Measurements from ENCODE around the gene CCL25. TPM values are rescaled to one million over a fixed set of nuclear protein-coding genes. Genes with fewer than 3 reads are reported as not detected.

The CCL25 gene
- total and polyA plus RNA-seq, 2 experiments from 2014 or later = 0.52 to 0.73 TPM

DNA sequence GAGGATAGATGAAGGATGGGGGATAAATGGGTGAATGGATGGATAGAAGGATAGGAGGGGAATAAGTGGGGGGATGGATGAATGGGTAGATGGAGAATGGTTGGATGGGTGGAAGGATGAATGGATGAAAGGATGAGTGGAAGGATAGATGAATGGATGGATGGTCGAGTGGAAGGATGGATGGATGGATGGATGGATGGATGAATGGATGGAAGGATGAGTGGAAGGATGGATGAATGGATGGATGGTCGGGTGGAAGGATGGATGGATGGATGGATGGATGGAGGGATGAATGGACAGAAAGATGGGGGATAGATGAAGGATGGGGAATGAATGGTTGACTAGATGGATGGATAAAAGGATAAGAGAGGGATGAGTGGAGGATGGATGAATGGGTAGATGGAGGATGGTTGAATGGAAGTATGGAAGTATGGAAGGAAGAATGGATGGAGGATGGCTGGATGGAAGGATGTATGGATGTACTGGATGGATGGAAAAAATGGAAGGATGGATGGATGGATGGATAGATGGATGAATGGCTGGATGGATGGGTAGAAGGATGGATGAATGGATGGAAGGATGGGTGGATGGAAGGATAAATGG lies 54.8 kb downstream of the CCL25 start:
- no peak for TF ChIP-seq EZH2phosphoT487 (IDR thresholded peaks at IDR 0.05; ENCODE audit: unreplicated experiment)
- no peak for TF ChIP-seq EZH2 (IDR thresholded peaks at IDR 0.05; ENCODE audit: low read depth, unreplicated experiment)
- TF ChIP-seq CREB1 (CRISPR knock-in tag; IDR thresholded peaks at IDR 0.05; ENCODE audit: low read depth) = no peak
- TF ChIP-seq, protein P1, sequence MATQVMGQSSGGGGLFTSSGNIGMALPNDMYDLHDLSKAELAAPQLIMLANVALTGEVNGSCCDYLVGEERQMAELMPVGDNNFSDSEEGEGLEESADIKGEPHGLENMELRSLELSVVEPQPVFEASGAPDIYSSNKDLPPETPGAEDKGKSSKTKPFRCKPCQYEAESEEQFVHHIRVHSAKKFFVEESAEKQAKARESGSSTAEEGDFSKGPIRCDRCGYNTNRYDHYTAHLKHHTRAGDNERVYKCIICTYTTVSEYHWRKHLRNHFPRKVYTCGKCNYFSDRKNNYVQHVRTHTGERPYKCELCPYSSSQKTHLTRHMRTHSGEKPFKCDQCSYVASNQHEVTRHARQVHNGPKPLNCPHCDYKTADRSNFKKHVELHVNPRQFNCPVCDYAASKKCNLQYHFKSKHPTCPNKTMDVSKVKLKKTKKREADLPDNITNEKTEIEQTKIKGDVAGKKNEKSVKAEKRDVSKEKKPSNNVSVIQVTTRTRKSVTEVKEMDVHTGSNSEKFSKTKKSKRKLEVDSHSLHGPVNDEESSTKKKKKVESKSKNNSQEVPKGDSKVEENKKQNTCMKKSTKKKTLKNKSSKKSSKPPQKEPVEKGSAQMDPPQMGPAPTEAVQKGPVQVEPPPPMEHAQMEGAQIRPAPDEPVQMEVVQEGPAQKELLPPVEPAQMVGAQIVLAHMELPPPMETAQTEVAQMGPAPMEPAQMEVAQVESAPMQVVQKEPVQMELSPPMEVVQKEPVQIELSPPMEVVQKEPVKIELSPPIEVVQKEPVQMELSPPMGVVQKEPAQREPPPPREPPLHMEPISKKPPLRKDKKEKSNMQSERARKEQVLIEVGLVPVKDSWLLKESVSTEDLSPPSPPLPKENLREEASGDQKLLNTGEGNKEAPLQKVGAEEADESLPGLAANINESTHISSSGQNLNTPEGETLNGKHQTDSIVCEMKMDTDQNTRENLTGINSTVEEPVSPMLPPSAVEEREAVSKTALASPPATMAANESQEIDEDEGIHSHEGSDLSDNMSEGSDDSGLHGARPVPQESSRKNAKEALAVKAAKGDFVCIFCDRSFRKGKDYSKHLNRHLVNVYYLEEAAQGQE (IDR thresholded peaks at IDR 0.05; ENCODE audit: unreplicated experiment) = no peak
- TF ChIP-seq, protein P2, sequence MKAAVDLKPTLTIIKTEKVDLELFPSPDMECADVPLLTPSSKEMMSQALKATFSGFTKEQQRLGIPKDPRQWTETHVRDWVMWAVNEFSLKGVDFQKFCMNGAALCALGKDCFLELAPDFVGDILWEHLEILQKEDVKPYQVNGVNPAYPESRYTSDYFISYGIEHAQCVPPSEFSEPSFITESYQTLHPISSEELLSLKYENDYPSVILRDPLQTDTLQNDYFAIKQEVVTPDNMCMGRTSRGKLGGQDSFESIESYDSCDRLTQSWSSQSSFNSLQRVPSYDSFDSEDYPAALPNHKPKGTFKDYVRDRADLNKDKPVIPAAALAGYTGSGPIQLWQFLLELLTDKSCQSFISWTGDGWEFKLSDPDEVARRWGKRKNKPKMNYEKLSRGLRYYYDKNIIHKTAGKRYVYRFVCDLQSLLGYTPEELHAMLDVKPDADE (IDR thresholded peaks at IDR 0.05) = no peak
- TF ChIP-seq ZNF114 (CRISPR knock-in tag; IDR thresholded peaks at IDR 0.05) = no peak
- TF ChIP-seq, protein P3, sequence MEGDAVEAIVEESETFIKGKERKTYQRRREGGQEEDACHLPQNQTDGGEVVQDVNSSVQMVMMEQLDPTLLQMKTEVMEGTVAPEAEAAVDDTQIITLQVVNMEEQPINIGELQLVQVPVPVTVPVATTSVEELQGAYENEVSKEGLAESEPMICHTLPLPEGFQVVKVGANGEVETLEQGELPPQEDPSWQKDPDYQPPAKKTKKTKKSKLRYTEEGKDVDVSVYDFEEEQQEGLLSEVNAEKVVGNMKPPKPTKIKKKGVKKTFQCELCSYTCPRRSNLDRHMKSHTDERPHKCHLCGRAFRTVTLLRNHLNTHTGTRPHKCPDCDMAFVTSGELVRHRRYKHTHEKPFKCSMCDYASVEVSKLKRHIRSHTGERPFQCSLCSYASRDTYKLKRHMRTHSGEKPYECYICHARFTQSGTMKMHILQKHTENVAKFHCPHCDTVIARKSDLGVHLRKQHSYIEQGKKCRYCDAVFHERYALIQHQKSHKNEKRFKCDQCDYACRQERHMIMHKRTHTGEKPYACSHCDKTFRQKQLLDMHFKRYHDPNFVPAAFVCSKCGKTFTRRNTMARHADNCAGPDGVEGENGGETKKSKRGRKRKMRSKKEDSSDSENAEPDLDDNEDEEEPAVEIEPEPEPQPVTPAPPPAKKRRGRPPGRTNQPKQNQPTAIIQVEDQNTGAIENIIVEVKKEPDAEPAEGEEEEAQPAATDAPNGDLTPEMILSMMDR (conservative IDR thresholded peaks at IDR 0.05; ENCODE audit: low read depth in 2 of 2) = no peak
- no peak for TF ChIP-seq STAT1 (IDR thresholded peaks at IDR 0.05; ENCODE audit: unreplicated experiment)
- no peak for TF ChIP-seq POLR2AphosphoS5 (IDR thresholded peaks at IDR 0.05; ENCODE audit: low read depth)
- TF ChIP-seq, protein P4, sequence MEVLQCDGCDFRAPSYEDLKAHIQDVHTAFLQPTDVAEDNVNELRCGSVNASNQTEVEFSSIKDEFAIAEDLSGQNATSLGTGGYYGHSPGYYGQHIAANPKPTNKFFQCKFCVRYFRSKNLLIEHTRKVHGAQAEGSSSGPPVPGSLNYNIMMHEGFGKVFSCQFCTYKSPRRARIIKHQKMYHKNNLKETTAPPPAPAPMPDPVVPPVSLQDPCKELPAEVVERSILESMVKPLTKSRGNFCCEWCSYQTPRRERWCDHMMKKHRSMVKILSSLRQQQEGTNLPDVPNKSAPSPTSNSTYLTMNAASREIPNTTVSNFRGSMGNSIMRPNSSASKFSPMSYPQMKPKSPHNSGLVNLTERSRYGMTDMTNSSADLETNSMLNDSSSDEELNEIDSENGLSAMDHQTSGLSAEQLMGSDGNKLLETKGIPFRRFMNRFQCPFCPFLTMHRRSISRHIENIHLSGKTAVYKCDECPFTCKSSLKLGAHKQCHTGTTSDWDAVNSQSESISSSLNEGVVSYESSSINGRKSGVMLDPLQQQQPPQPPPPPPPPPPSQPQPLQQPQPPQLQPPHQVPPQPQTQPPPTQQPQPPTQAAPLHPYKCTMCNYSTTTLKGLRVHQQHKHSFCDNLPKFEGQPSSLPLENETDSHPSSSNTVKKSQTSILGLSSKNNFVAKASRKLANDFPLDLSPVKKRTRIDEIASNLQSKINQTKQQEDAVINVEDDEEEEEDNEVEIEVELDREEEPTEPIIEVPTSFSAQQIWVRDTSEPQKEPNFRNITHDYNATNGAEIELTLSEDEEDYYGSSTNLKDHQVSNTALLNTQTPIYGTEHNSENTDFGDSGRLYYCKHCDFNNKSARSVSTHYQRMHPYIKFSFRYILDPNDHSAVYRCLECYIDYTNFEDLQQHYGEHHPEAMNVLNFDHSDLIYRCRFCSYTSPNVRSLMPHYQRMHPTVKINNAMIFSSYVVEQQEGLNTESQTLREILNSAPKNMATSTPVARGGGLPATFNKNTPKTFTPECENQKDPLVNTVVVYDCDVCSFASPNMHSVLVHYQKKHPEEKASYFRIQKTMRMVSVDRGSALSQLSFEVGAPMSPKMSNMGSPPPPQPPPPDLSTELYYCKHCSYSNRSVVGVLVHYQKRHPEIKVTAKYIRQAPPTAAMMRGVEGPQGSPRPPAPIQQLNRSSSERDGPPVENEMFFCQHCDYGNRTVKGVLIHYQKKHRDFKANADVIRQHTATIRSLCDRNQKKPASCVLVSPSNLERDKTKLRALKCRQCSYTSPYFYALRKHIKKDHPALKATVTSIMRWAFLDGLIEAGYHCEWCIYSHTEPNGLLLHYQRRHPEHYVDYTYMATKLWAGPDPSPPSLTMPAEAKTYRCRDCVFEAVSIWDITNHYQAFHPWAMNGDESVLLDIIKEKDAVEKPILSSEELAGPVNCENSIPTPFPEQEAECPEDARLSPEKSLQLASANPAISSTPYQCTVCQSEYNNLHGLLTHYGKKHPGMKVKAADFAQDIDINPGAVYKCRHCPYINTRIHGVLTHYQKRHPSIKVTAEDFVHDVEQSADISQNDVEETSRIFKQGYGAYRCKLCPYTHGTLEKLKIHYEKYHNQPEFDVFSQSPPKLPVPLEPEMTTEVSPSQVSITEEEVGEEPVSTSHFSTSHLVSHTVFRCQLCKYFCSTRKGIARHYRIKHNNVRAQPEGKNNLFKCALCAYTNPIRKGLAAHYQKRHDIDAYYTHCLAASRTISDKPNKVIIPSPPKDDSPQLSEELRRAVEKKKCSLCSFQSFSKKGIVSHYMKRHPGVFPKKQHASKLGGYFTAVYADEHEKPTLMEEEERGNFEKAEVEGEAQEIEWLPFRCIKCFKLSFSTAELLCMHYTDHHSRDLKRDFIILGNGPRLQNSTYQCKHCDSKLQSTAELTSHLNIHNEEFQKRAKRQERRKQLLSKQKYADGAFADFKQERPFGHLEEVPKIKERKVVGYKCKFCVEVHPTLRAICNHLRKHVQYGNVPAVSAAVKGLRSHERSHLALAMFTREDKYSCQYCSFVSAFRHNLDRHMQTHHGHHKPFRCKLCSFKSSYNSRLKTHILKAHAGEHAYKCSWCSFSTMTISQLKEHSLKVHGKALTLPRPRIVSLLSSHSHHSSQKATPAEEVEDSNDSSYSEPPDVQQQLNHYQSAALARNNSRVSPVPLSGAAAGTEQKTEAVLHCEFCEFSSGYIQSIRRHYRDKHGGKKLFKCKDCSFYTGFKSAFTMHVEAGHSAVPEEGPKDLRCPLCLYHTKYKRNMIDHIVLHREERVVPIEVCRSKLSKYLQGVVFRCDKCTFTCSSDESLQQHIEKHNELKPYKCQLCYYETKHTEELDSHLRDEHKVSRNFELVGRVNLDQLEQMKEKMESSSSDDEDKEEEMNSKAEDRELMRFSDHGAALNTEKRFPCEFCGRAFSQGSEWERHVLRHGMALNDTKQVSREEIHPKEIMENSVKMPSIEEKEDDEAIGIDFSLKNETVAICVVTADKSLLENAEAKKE (CRISPR knock-in tag; IDR thresholded peaks at IDR 0.05) = no peak
- TF ChIP-seq JUNB (IDR thresholded peaks at IDR 0.05; ENCODE audit: unreplicated experiment) = no peak
- Mint-ChIP-seq H3K4me3 (no peak overlapping the region), H3K27ac (no peak overlapping the region), H3K36me3 (ENCODE audit: low read depth) (peaks cover 52% of the 10 kb centered on the region), H3K4me1 (peaks cover 4% of the 10 kb centered on the region), H3K27me3 (ENCODE audit: insufficient read depth, low read depth, poor library complexity) (peaks cover 5% of the 10 kb centered on the region), H3K9me3 (no peaks in the 10 kb centered on the region)
- Histone ChIP-seq H4K20me1 (replicated peaks; ENCODE audit: insufficient read depth) (no peaks in the 10 kb centered on the region), H3K4me3 (no peak overlapping the region), H3K4me2 (no peak overlapping the region), H3F3A (replicated peaks; ENCODE audit: low read depth) (0 out of 2 replicates have a peak, but pooled peaks cover 2% of the 10 kb centered on the region), H3K27ac (ENCODE audit: low read depth) (no peak overlapping the region), H3K4me1 (ENCODE audit: insufficient read depth) (no peaks in the 10 kb centered on the region), H3K36me3 (ENCODE audit: insufficient read depth) (peaks cover 12% of the 10 kb centered on the region; the same call in 1 of the 2 replicates), H3K9me2 (ENCODE audit: insufficient read depth) (0 out of 2 replicates have a peak, but pooled peaks cover 5% of the 10 kb centered on the region), H2AFZ (no peak overlapping the region), H3K27me3 (ENCODE audit: insufficient read depth) (no peaks in the 10 kb centered on the region), H3K79me2 (replicated peaks; ENCODE audit: insufficient read depth) (no peaks in the 10 kb centered on the region)
- ATAC-seq (no peak), DNase-seq (ENCODE audit: low spot score) (no peak)
